GM23338 (cell line): ENCODE data around the gene PTPDC1. TPM values are rescaled to one million over a fixed set of nuclear protein-coding genes. Genes with fewer than 3 reads are reported as not detected.

Source experiments
- ATAC-seq: fragments of 200-7000 bp; cut with Tn5 transposase; 3 replicates; pipeline ENCODE4 v1.9.1; 2020
- DNase-seq: peaks from one replicate; pipeline ENCODE4 v3.0.0-alpha.2; 2015; ENCODE audit warnings: low spot score
- H2AFZ ChIP-seq: fragments of 200-600 bp; sonication (generic); 2 replicates; pipeline ENCODE4 v1.8.0; 2016; ENCODE audit warnings: antibody characterized with exemption, mild to moderate bottlenecking, moderate library complexity
- H3F3A ChIP-seq: fragments of 200-600 bp; sonication (generic); replicated peaks from 2 replicates; pipeline ENCODE4 v1.8.0; 2017; ENCODE audit warnings: antibody characterized with exemption, mixed run types, low read depth
- H3K27ac ChIP-seq: fragments of 200-600 bp; sonication (generic); 2 replicates; pipeline ENCODE4 v1.6.1; 2016; ENCODE audit warnings: low read depth
- H3K27me3 ChIP-seq: fragments of 200-600 bp; sonication (generic); 2 replicates; pipeline ENCODE4 v1.8.0; 2016; ENCODE audit warnings: mild to moderate bottlenecking, mixed run types, moderate library complexity; ENCODE audit not compliant: insufficient read depth
- H3K36me3 ChIP-seq: fragments of 200-600 bp; sonication (generic); 2 replicates; pipeline ENCODE4 v1.8.0; 2016; ENCODE audit warnings: mild to moderate bottlenecking; ENCODE audit not compliant: insufficient read depth
- H3K4me1 ChIP-seq: fragments of 200-600 bp; sonication (generic); 2 replicates; pipeline ENCODE4 v1.8.0; 2016; ENCODE audit warnings: mild to moderate bottlenecking, moderate library complexity; ENCODE audit not compliant: insufficient read depth
- H3K4me2 ChIP-seq: fragments of 200-600 bp; sonication (generic); 2 replicates; pipeline ENCODE4 v1.7.1; 2017; ENCODE audit warnings: mixed run types
- H3K4me3 ChIP-seq: fragments of 200-600 bp; sonication (generic); 2 replicates; pipeline ENCODE4 v1.6.1; 2016; ENCODE audit warnings: mixed run types
- H3K79me2 ChIP-seq: fragments of 200-600 bp; sonication (generic); replicated peaks from 2 replicates; pipeline ENCODE4 v1.8.0; 2017; ENCODE audit warnings: mild to moderate bottlenecking; ENCODE audit not compliant: insufficient read depth
- H3K9me2 ChIP-seq: fragments of 200-600 bp; sonication (generic); 2 replicates; pipeline ENCODE4 v1.8.0; 2017; ENCODE audit not compliant: insufficient read depth
- H4K20me1 ChIP-seq: fragments of 200-600 bp; sonication (generic); replicated peaks from 2 replicates; pipeline ENCODE4 v1.8.0; 2017; ENCODE audit warnings: mild to moderate bottlenecking; ENCODE audit not compliant: insufficient read depth
- H3K27ac Mint-ChIP-seq: 2 replicates; pipeline ENCODE4 v1.8.0; 2020; ENCODE audit warnings: inconsistent platforms, mild to moderate bottlenecking, moderate library complexity, mixed read lengths
- H3K27me3 Mint-ChIP-seq: 3 replicates; pipeline ENCODE4 v1.8.0; 2022; ENCODE audit warnings: low read depth, mild to moderate bottlenecking, moderate library complexity, mixed read lengths, inconsistent platforms; ENCODE audit not compliant: insufficient read depth, poor library complexity
- H3K36me3 Mint-ChIP-seq: 3 replicates; pipeline ENCODE4 v1.8.0; 2021; ENCODE audit warnings: low read depth, mild to moderate bottlenecking, inconsistent platforms, moderate library complexity, mixed read lengths
- H3K4me1 Mint-ChIP-seq: 3 replicates; pipeline ENCODE4 v1.8.0; 2020; ENCODE audit warnings: mild to moderate bottlenecking, inconsistent platforms, mixed read lengths
- H3K4me3 Mint-ChIP-seq: 3 replicates; pipeline ENCODE4 v1.8.0; 2021; ENCODE audit warnings: moderate library complexity, mild to moderate bottlenecking, inconsistent platforms, mixed read lengths
- H3K9me3 Mint-ChIP-seq: 3 replicates; pipeline ENCODE4 v1.8.0; 2020; ENCODE audit warnings: moderate library complexity, mild to moderate bottlenecking, inconsistent platforms, mixed read lengths
- ETS1 ChIP-seq: IDR thresholded peaks from 2 replicates; pipeline ENCODE4 v1.6.1; 2016; ENCODE audit warnings: antibody characterized with exemption
- EZH2phosphoT487 ChIP-seq: fragments of 200-600 bp; sonication (generic); IDR thresholded peaks from one replicate; pipeline ENCODE4 v1.8.1; 2018; ENCODE audit warnings: antibody characterized with exemption; ENCODE audit not compliant: unreplicated experiment
- NANOG ChIP-seq: IDR thresholded peaks from 2 replicates; pipeline ENCODE4 v1.6.1; 2016; ENCODE audit warnings: antibody characterized with exemption, borderline replicate concordance
- POLR2AphosphoS5 ChIP-seq: IDR thresholded peaks from 2 replicates; pipeline ENCODE4 v1.6.1; 2016; ENCODE audit warnings: antibody characterized with exemption, low read depth
- REST ChIP-seq: IDR thresholded peaks from one replicate; pipeline ENCODE4 v1.6.1; 2018; ENCODE audit warnings: antibody characterized with exemption; ENCODE audit not compliant: unreplicated experiment
- STAT1 ChIP-seq: IDR thresholded peaks from one replicate; pipeline ENCODE4 v1.6.1; 2016; ENCODE audit warnings: antibody characterized with exemption; ENCODE audit not compliant: unreplicated experiment
- ZNF114 ChIP-seq: fragments of 250-450 bp; sonication (Bioruptor Pico); IDR thresholded peaks from 2 replicates; pipeline ENCODE4 v1.5.0; 2020; ENCODE audit warnings: mild to moderate bottlenecking, moderate library complexity
- ZNF331 ChIP-seq: fragments of 250-450 bp; sonication (Bioruptor Pico); IDR thresholded peaks from 2 replicates; pipeline ENCODE4 v1.5.0; 2020; ENCODE audit warnings: low read depth, mild to moderate bottlenecking, moderate library complexity
- polyA plus RNA-seq: library from polyadenylated mRNA; unstranded; fragments of >200 nt; fragmentation: Nextera tagmentation; extraction: Ambion mirVana; gene quantifications from 2 replicates; pipeline ENCODE4 v1.2.1, GENCODE V29; 2016
- total RNA-seq: library from RNA; depleted of rRNA; stranded (reverse); fragments of >200 nt; shearing (Covaris generic); gene quantifications from 2 replicates; pipeline ENCODE4 v1.2.3, GENCODE V29; 2014
- TF ChIP-seq, protein P1 (sequence below), 2 experiments: fragments of 200-600 bp in 1 of 2; sonication (generic) in 1 of 2; conservative IDR thresholded peaks; 2 replicates each; pipeline versions ENCODE4 v1.5.1 to v1.6.1; 2016 to 2017; ENCODE audit warnings: antibody characterized with exemption in 2 of 2, low read depth in 2 of 2, mild to moderate bottlenecking in 2 of 2, moderate library complexity in 1 of 2

The PTPDC1 gene
- total and polyA plus RNA-seq, 2 experiments from 2014 or later: 4.3 to 10.6 TPM

- peaks cover 14% of the 10 kb centered on the region for H3K4me1 ChIP-seq
- no peak overlapping the region for H3K4me2 ChIP-seq
These were observed 13.6 kb downstream of the PTPDC1 start for GRCh38 chr9:94097788-94098414.

DNA sequence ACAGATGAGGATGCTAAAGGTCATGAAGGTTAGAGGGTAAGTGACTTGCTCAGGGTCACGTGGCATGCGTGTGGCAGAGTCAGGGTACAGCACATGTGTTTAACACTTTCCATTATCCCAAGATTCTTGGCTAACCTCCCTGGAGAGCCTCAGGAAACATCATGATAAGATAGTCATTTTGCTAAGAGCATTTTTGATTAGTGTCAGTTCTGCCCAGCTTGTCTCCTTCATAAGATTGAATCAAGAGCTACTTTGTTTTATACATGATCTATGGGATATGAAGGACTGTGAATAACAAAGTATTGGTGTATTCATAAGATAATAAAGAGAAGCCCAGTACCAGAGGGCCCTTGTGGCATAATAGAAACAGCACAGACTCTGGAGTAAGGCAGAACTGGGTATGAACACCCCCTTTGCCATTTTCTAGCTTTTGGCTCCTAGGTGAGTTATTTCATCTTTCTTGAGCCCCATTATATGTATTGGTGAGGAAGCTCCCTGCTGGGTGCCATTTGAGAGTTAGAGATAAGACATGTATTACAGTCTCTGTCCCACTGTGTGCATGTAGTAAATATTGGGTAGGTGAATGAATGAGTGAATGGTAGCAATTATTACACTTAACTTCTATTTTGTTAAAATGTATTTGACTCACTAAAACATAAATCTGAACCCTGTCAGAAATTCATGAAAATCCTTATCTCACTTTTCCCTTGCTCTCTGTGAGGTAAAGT is 16.1 kb downstream of the PTPDC1 start:
- Mint-ChIP-seq H3K4me1 (peaks cover 21% of the 10 kb centered on the region), H3K27me3 (peaks cover 6% of the 10 kb centered on the region), H3K36me3 (peaks cover 16% of the 10 kb centered on the region), H3K27ac (no peak overlapping the region), H3K4me3 (no peak overlapping the region), H3K9me3 (no peaks in the 10 kb centered on the region; the same call in 2 of the 3 replicates)
- H4K20me1 ChIP-seq: no peaks in the 10 kb centered on the region
- H3K4me1 ChIP-seq: peaks cover 14% of the 10 kb centered on the region
- DNase-seq (no peak), ATAC-seq (no peak)
- no peak overlapping the region for H3K27ac ChIP-seq
- no peaks in the 10 kb centered on the region for H3F3A ChIP-seq
- no peaks in the 10 kb centered on the region for H3K9me2 ChIP-seq
- H3K79me2 ChIP-seq: no peaks in the 10 kb centered on the region
- TF ChIP-seq EZH2phosphoT487: no peak
- TF ChIP-seq, protein P1, sequence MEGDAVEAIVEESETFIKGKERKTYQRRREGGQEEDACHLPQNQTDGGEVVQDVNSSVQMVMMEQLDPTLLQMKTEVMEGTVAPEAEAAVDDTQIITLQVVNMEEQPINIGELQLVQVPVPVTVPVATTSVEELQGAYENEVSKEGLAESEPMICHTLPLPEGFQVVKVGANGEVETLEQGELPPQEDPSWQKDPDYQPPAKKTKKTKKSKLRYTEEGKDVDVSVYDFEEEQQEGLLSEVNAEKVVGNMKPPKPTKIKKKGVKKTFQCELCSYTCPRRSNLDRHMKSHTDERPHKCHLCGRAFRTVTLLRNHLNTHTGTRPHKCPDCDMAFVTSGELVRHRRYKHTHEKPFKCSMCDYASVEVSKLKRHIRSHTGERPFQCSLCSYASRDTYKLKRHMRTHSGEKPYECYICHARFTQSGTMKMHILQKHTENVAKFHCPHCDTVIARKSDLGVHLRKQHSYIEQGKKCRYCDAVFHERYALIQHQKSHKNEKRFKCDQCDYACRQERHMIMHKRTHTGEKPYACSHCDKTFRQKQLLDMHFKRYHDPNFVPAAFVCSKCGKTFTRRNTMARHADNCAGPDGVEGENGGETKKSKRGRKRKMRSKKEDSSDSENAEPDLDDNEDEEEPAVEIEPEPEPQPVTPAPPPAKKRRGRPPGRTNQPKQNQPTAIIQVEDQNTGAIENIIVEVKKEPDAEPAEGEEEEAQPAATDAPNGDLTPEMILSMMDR (conservative IDR thresholded peaks at IDR 0.05; ENCODE audit: low read depth in 2 of 2): no peak
- no peak for TF ChIP-seq STAT1
- TF ChIP-seq POLR2AphosphoS5: no peak
- no peak for TF ChIP-seq ZNF331
- no peak for TF ChIP-seq REST
- no peak for TF ChIP-seq NANOG
- TF ChIP-seq ZNF114 (CRISPR knock-in tag): no peak
- H3K4me2 ChIP-seq: no peak overlapping the region
- H2AFZ ChIP-seq: no peak overlapping the region
- H3K4me3 ChIP-seq: no peak overlapping the region
- no peaks in the 10 kb centered on the region for H3K27me3 ChIP-seq
- no peaks in the 10 kb centered on the region for H3K36me3 ChIP-seq

More at GRCh38 chr9:94097788-94098414, 13.6 kb downstream of the PTPDC1 start:
- Mint-ChIP-seq H3K4me1 (peaks cover 17% of the 10 kb centered on the region), H3K4me3 (no peak overlapping the region), H3K9me3 (peaks cover 11% of the 10 kb centered on the region; the same call in 2 of the 3 replicates), H3K36me3 (peaks cover 26% of the 10 kb centered on the region), H3K27me3 (peaks cover 5% of the 10 kb centered on the region), H3K27ac (no peak overlapping the region)
- Histone ChIP-seq H3K79me2 (no peaks in the 10 kb centered on the region), H3K4me3 (no peak overlapping the region), H4K20me1 (no peaks in the 10 kb centered on the region), H3K36me3 (no peaks in the 10 kb centered on the region), H3K27ac (no peak overlapping the region), H3K27me3 (no peaks in the 10 kb centered on the region), H2AFZ (no peak overlapping the region), H3F3A (no peaks in the 10 kb centered on the region), H3K9me2 (no peaks in the 10 kb centered on the region)
- DNase-seq (no peak), ATAC-seq (no peak)
- TF ChIP-seq EZH2phosphoT487: no peak
- TF ChIP-seq ETS1: no peak
- no peak for TF ChIP-seq ZNF114 (CRISPR knock-in tag)
